Activated naive CD8-positive, alpha-beta T cell treated with anti-CD3 and anti-CD28 coated beads, Interleukin-2, amount 10 ng/mL, durations not matched to agents 7 days and 5 days (primary cell): ENCODE measurements around the gene LDLRAD2. TPM values are rescaled to one million over a fixed set of nuclear protein-coding genes. Genes with fewer than 3 reads are reported as not detected.
A peak's percentile ranks its signal among the peaks of the same experiment; 100 is the strongest.
"Not testable (repeated sequence)": the region's sequence is repeated elsewhere in the genome, so short reads cannot be mapped to it uniquely, and the experiment has no call there.

ENCODE experiments used
- ATAC-seq: fragments of 150-1000 bp; cut with Tn5 transposase; one replicate; pipeline ENCODE4 v1.10.0; 2021; ENCODE audit warnings: low read depth, moderate library complexity
- POLR2A ChIA-PET: fragments of 350-600 bp; sonication (Branson Sonifier 250); formaldehyde crosslinking; loops from one replicate; lab custom pipeline; 2021; ENCODE audit warnings: antibody characterized with exemption; lab: Charles Lee
- DNase-seq: peaks from one replicate; pipeline ENCODE4 v3.0.0; 2021
- H3K27ac Mint-ChIP-seq: one replicate; pipeline ENCODE4 v1.8.0; 2022; ENCODE audit warnings: mild to moderate bottlenecking, mixed read lengths
- H3K27me3 Mint-ChIP-seq: one replicate; pipeline ENCODE4 v1.8.0; 2022; ENCODE audit warnings: mild to moderate bottlenecking, moderate library complexity, mixed read lengths
- H3K36me3 Mint-ChIP-seq: one replicate; pipeline ENCODE4 v1.8.0; 2021; ENCODE audit warnings: mild to moderate bottlenecking, mixed read lengths
- H3K4me1 Mint-ChIP-seq: one replicate; pipeline ENCODE4 v1.8.0; 2021; ENCODE audit warnings: mixed read lengths
- H3K4me3 Mint-ChIP-seq: one replicate; pipeline ENCODE4 v1.8.0; 2022; ENCODE audit warnings: mild to moderate bottlenecking, moderate library complexity, mixed read lengths
- H3K9me3 Mint-ChIP-seq: one replicate; pipeline ENCODE4 v1.8.0; 2021; ENCODE audit warnings: mixed read lengths
- total RNA-seq, 2 experiments: library from RNA; stranded (reverse); gene quantifications; one replicate each; pipeline ENCODE4 v1.2.3, GENCODE V29; 2021

Gene LDLRAD2, protein sequence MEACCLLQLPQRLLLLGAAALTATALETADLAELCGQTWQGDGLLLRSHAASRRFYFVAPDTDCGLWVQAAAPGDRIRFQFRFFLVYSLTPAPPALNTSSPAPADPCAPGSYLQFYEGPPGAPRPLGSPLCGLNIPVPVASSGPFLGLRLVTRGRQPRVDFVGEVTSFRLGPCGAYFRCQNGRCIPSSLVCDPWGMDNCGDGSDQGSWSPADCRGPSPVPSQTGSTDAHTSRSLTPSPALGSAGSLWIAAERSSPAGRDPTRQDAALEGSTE
- total RNA-seq, result under 1 TPM in 1 of 2 experiments, not detected in 1; 0.09 TPM

DNA sequence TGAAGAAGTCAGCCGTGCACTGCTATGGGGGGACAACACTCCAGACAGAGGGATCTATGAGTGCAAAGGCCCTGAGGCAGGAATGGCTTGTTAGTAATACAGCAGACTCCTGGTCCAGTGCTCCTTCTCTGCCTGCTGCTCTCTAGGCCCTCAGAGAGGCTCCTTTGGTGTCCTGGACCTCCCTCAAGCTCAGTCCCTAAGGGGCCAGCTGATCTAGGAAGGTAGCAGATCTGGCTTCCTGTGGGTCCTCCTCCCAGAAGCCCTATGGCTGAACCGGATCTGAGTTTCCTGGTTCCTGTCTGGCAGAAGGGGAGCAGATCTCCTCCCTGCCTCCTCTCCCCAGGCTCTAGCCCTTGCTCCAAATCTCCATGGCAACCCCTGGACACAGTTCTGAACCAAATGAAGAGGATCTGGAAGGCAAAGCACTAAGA lies at the start of gene LDLRAD2:
TSS of gene LDLRAD2 (plus strand) at position 391 of the 431 bp plus-strand sequence. CDS start 187 bp downstream, outside the sequence.
- POLR2A ChIA-PET, result no interaction called here
- no peak within 1 kb of the TSS for H3K4me3 Mint-ChIP-seq
- H3K9me3 Mint-ChIP-seq, result no peaks in the 10 kb centered on the region
- no peak within 1 kb of the TSS for H3K27ac Mint-ChIP-seq
- H3K27me3 Mint-ChIP-seq, result peaks cover 20% of the 10 kb centered on the region
- no peak for ATAC-seq
- no peaks in the 10 kb centered on the region for H3K36me3 Mint-ChIP-seq
- DNase-seq, result no peak
- peaks cover 9% of the 10 kb centered on the region for H3K4me1 Mint-ChIP-seq

DNA sequence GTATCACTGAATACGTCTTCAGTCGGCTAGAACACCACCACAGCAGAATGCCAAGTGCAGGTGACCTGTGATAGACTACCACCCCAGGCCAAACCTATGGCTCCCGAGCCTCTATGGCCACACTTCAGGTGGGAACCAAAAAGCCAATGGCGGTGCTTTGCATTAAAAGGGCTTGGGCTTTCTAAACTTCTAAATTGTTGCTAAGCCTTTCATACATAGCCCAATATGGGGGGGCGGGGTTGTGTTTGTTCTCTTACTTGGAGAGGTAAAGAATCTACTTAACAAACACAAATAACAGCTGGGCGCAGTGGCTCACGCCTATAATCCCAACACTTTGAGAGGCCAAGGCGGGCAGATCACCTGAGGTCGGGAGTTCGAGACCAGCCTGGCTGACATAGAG lies 48.8 kb upstream of the LDLRAD2 start:
- Mint-ChIP-seq H3K4me3 (no peak overlapping the region), H3K36me3 (no peaks in the 10 kb centered on the region), H3K27ac (no peak overlapping the region), H3K9me3 (no peaks in the 10 kb centered on the region), H3K27me3 (no peaks in the 10 kb centered on the region), H3K4me1 (peaks cover 25% of the 10 kb centered on the region)
- DNase-seq (no peak), ATAC-seq (no peak)
- POLR2A ChIA-PET, result interaction anchor here (0.7 kb wide), 1 partner anchor 20 kb away, joined by 3 read pairs; the partner anchor contains the start of gene USP48

DNA sequence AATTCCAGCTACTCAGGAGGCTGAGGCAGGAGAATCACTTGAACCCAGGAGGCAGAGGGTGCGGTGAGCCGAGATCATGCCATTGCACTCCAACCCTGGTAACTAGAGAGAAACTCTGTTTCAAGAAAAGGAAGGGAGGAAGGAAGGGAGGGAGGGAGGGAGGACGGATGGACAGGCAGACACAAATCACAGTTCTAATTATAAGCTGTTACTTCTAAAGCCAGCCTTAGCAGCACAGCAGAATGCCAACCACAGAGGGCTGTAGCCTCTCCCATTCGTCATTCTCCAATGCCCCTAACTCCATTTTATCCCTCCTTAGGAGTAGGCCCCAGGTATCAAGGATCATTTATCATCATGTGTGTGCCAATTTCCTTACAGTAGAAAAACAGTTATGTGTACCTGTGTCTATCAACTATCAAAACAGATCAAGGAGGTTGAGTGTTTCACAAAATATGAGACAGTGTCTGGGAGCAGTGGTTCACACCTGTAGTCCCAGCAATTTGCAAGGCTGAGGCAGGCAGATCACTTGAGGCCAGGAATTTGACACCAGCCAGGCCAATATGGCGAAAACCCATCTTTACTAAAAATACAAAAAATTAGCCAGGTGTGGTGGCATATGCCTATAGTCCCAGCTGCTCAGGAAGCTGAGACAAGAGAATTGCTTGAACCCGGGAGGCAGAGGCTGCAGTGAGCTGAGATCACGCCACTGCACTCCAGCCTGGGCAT lies 48.2 kb upstream of the LDLRAD2 start:
- POLR2A ChIA-PET, result interaction anchor here (0.7 kb wide), 1 partner anchor 20 kb away, joined by 3 read pairs; the partner anchor contains the start of gene USP48
- Mint-ChIP-seq H3K27ac (no peak overlapping the region), H3K36me3 (peaks cover 1% of the 10 kb centered on the region), H3K27me3 (no peaks in the 10 kb centered on the region), H3K4me1 (peaks cover 32% of the 10 kb centered on the region), H3K4me3 (no peak overlapping the region), H3K9me3 (no peaks in the 10 kb centered on the region)
- ATAC-seq (no peak), DNase-seq (no peak)

DNA sequence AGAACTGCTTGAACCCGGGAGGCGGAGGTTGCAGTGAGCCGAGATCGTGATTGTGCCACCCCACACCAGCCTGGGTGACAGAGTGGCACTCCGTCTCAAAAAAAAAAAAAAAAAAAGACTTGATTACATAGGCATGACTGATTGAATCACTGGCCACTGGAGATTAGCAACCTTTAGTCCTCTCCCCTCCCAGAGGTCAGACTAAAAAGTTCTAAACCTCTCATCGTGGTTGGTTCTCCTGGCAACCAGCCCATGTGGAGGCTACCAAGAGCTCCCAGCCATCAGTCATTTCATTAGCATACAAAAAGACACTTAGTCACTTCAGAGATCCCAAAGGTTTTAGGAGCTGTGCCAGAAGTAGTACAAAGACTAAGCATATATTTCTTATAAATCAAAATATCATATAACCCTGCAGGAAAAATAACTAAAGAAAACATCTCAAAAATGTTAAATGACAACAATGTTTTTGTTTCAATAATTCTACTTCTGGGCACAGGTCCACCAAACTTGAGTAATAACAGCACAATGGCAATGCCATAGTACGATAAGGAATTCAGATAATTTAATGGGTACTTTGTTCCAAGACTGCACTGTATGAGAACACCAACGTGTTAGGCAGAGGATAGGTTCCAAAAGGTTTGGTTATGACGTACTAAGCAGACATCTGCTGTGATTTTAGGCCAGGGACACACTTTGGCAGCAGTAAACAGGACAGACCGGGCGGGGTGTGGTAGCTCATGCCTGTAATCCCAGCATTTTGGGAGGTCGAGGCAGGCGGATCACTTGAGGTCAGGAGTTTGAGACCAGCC lies 47.2 kb upstream of the LDLRAD2 start:
- Mint-ChIP-seq H3K9me3 (no peaks in the 10 kb centered on the region), H3K4me3 (no peak overlapping the region), H3K4me1 (peaks cover 35% of the 10 kb centered on the region), H3K36me3 (peaks cover 5% of the 10 kb centered on the region), H3K27me3 (no peaks in the 10 kb centered on the region), H3K27ac (no peak overlapping the region)
- POLR2A ChIA-PET, result no interaction called here
- ATAC-seq (no peak), DNase-seq (no peak)

DNA sequence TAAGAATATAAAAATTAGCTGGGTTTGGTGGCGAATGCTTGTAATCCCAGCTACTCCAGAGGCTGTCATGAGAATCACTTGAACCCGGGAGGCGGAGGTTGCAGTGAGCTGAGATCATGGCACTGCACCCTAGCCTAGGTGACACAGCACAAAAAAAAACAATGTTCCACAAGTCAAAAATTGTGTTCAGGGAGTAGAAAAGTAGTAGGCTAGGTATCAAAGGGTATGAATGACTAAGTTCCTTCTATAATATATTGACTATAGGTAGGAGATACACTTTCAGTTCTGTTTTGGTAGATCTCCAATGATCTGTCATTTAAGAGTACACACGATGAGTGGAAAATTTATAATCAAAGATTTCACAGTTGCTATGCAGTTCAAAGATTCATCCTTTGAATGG lies 45.9 kb upstream of the LDLRAD2 start:
- H3K4me3 Mint-ChIP-seq, result no peak overlapping the region
- DNase-seq (no peak), ATAC-seq (no peak)
- H3K36me3 Mint-ChIP-seq, result peaks cover 9% of the 10 kb centered on the region
- H3K27ac Mint-ChIP-seq, result no peak overlapping the region
- no peaks in the 10 kb centered on the region for H3K9me3 Mint-ChIP-seq
- peaks cover 39% of the 10 kb centered on the region for H3K4me1 Mint-ChIP-seq
- no peaks in the 10 kb centered on the region for H3K27me3 Mint-ChIP-seq
- POLR2A ChIA-PET, result no interaction called here

DNA sequence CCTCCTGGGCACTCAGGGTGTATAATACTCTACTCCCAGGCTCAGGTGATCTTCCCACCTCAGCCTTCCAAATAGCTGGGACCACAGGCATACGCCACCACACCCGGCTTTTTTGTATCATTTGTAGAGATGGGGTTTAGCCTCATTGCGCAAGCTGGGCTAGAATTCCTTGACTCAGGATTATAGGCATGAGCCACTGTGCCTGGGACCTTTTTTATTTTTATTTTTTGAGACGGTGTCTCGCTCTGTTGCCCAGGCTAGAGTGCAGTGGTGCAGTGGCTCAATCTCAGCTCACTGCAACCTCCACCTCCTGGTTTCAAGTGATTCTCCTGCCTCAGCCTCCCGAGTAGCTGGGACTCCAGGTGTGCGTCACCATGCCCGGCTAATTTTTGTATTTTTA lies 45.0 kb upstream of the LDLRAD2 start:
- H3K9me3 Mint-ChIP-seq, H3K4me3 Mint-ChIP-seq, POLR2A ChIA-PET, DNase-seq, ATAC-seq, H3K36me3 Mint-ChIP-seq, H3K27me3 Mint-ChIP-seq, H3K27ac Mint-ChIP-seq: not testable (repeated sequence)
- peaks cover 39% of the 10 kb centered on the region for H3K4me1 Mint-ChIP-seq

DNA sequence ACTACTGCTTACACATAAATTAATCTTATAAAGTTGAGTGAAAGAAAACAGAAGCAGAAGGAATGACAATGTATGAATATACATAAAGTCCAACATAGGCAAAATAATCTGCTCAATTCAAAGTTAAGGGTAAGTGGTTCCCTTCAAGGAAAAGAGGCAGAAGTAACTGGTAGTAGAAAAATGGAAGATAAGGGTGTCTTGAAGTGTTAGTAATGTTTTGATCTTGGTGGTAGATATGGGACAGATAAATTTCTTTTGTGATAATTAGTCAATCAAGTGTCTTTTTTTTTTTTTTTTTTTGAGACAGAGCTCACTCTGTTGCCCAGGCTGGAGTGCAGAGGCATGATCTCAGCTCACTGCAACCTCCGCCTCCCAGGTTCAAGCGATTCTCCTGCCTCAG lies 41.9 kb upstream of the LDLRAD2 start:
- Mint-ChIP-seq H3K4me3 (no peak overlapping the region), H3K27ac (no peak overlapping the region), H3K4me1 (peaks cover 39% of the 10 kb centered on the region), H3K27me3 (no peaks in the 10 kb centered on the region), H3K36me3 (peaks cover 15% of the 10 kb centered on the region), H3K9me3 (no peaks in the 10 kb centered on the region)
- DNase-seq, result no peak
- no peak for ATAC-seq
- POLR2A ChIA-PET, result interaction anchor here (0.7 to 2.3 kb wide), 2 partner anchors 12 to 103 kb away, joined by 3 to 8 read pairs; partner anchors contain the start of gene USP48

DNA sequence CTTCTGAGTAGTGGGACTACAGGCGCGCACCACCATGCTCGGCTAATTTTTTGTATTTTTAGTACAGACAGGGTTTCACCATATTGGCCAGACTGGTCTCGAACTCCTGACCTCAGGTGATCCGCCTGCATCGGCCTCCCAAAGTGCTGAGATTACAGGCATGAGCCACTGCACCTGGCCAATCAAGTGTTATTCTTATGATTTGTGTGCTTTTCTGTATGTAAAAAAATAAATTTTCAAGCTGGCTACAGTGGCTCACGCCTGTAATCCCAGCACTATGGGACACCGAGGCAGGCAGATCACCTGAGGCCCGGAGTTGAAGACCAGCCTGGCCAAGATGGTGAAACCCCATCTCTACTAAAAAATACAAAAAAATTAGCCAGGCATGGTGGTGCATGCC lies 41.5 kb upstream of the LDLRAD2 start:
- DNase-seq, H3K27ac Mint-ChIP-seq, H3K27me3 Mint-ChIP-seq, ATAC-seq, H3K9me3 Mint-ChIP-seq, H3K4me3 Mint-ChIP-seq: not testable (repeated sequence)
- Mint-ChIP-seq H3K36me3 (peaks cover 15% of the 10 kb centered on the region), H3K4me1 (peaks cover 37% of the 10 kb centered on the region)
- POLR2A ChIA-PET, result interaction anchor here (0.7 to 2.3 kb wide), 2 partner anchors 12 to 104 kb away, joined by 3 to 8 read pairs; partner anchors contain the start of gene USP48

DNA sequence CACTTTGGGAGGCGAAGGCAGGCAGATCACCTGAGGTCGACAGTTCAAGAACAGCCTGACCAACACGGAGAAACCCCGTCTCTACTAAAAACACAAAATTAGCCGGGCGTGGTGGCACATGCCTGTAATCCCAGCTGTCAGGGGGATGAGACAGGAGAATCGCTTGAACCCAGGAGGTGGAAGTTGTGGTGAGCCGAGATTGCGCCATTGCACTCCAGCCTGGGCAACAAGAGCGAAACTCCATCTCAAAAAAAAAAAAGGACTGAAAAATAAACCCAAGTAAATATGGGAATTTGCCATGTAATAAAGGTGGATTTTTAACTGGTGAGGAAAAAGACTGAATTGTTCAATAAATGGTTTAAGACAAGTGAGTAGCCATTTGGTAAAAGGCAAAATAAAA lies 40.4 kb upstream of the LDLRAD2 start:
- not testable (repeated sequence) for DNase-seq, H3K4me3 Mint-ChIP-seq, H3K27me3 Mint-ChIP-seq, ATAC-seq, H3K9me3 Mint-ChIP-seq, H3K27ac Mint-ChIP-seq
- Mint-ChIP-seq H3K4me1 (peaks cover 37% of the 10 kb centered on the region), H3K36me3 (peaks cover 20% of the 10 kb centered on the region)
- POLR2A ChIA-PET, result interaction anchor here (2.3 kb wide), 1 partner anchor 11 kb away, joined by 8 read pairs; the partner anchor contains the start of gene USP48

DNA sequence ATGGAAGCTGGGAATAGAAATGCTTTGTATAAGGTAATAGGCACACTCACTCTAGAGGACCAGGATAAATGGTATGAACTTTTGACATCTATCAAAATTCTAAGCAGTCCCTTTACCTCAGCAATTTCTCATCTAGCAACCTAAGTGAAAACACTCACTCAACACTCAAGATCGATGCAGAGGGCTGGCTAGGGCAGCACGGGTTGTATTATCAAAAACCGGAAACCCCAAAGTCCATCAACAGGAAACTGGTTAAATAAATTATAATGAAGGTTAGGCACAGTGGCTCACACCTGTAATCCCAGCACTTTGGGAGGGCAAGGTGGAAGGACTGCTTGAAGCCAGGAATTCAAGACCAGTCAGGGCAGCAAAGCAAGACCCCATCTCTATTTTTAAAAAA lies 38.5 kb upstream of the LDLRAD2 start:
- ATAC-seq (peak; percentile 70), DNase-seq (no peak)
- peaks cover 43% of the 10 kb centered on the region for H3K4me1 Mint-ChIP-seq
- H3K27ac Mint-ChIP-seq, result peak overlapping the region; percentile 68
- H3K9me3 Mint-ChIP-seq, result peaks cover 1% of the 10 kb centered on the region
- peak overlapping the region; percentile 40 for H3K4me3 Mint-ChIP-seq
- POLR2A ChIA-PET, result interaction anchor here (0.8 to 1.1 kb wide), 2 partner anchors 9 kb away, joined by 3 to 4 read pairs; no protein-coding TSS in a partner anchor
- no peaks in the 10 kb centered on the region for H3K27me3 Mint-ChIP-seq
- peaks cover 31% of the 10 kb centered on the region for H3K36me3 Mint-ChIP-seq

DNA sequence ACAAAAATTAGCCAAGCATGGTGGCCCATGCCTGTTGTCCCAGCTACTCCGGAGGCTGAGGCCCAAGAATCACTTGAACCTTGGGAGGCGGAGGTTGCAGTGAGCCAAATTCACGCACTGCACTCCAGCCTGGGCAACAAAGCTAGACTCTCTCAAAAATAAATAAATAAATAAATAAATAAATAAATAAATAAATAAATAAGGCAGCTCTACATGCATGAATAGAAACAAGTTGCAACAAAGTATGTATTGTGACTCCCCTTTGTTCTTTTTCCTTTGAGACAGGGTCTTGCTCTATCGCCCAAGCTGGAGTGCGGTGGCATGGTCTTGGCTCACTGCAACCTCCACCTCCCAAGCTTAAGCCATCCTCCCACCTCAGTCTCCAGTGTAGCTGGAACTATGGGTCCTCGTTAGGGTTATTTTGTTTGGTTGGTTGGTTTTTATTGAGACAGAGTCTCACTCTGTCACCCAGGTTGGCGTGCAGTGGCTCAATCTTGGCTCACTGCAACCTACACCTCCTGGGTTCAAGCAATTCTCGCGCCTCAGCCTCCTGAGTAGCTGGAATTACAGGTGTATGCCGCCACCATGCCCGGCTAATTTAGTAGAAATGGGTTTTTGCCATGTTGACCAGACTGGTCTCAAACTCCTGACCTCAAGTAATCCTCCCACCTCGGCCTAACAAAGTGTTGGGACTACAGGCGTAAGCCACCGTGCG lies 37.1 kb upstream of the LDLRAD2 start:
- H3K4me3 Mint-ChIP-seq, result no peak overlapping the region
- ATAC-seq (no peak), DNase-seq (no peak)
- no peak overlapping the region for H3K27ac Mint-ChIP-seq
- H3K36me3 Mint-ChIP-seq, result peaks cover 28% of the 10 kb centered on the region
- peaks cover 40% of the 10 kb centered on the region for H3K4me1 Mint-ChIP-seq
- H3K9me3 Mint-ChIP-seq, result peaks cover 1% of the 10 kb centered on the region
- no peaks in the 10 kb centered on the region for H3K27me3 Mint-ChIP-seq
- POLR2A ChIA-PET, result interaction anchor here (1.0 kb wide), 1 partner anchor 8 kb away, joined by 3 read pairs; the partner anchor contains the start of gene USP48

DNA sequence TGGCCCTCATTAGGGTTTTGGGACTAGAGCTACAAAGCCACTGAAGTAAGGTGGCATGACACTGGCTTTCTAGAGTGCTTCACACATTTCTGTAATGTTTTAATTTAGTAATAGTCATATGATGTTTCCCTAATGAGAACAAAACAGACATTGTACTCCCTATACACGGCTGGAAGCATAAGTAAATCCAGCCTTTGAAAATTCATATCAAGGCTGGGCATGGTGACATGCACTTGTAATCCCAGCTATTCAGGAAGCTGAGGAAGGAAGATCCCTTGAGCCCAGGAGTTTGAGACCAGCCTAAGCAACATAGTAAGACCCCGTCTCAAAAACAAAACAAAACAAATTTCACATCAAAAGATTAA lies 36.5 kb upstream of the LDLRAD2 start:
- H3K36me3 Mint-ChIP-seq, result peaks cover 24% of the 10 kb centered on the region
- H3K4me3 Mint-ChIP-seq, result no peak overlapping the region
- peaks cover 41% of the 10 kb centered on the region for H3K4me1 Mint-ChIP-seq
- ATAC-seq (no peak), DNase-seq (no peak)
- POLR2A ChIA-PET, result no interaction called here
- H3K27me3 Mint-ChIP-seq, result no peaks in the 10 kb centered on the region
- peaks cover 1% of the 10 kb centered on the region for H3K9me3 Mint-ChIP-seq
- peak overlapping the region; percentile 21 for H3K27ac Mint-ChIP-seq
